ENCODE measurements around the gene NCAN.

GRCh38 chr19:19268453-19269385 lies 57.0 kb downstream of the NCAN start:
- TF ChIP-seq CTCF (conservative IDR thresholded peaks at IDR 0.05; ENCODE audit: low read depth, low read length) (no peak), BHLHE40 (IDR thresholded peaks at IDR 0.05; ENCODE audit: low read depth, low read length) (no peak), RCOR1 (IDR thresholded peaks at IDR 0.05; ENCODE audit: insufficient replicate concordance, low read length) (no peak), MAFK (IDR thresholded peaks at IDR 0.05; ENCODE audit: low read depth, low read length) (no peak)
- TF ChIP-seq, protein P1, sequence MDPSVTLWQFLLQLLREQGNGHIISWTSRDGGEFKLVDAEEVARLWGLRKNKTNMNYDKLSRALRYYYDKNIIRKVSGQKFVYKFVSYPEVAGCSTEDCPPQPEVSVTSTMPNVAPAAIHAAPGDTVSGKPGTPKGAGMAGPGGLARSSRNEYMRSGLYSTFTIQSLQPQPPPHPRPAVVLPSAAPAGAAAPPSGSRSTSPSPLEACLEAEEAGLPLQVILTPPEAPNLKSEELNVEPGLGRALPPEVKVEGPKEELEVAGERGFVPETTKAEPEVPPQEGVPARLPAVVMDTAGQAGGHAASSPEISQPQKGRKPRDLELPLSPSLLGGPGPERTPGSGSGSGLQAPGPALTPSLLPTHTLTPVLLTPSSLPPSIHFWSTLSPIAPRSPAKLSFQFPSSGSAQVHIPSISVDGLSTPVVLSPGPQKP (IDR thresholded peaks at IDR 0.05; ENCODE audit: borderline replicate concordance, low read depth, low read length): no peak
